Activated CD4-positive, alpha-beta memory T cell treated with anti-CD3 and anti-CD28 coated beads for 36 hours (primary cell): Measurements from ENCODE around the gene CFAP58. TPM values are rescaled to one million over a fixed set of nuclear protein-coding genes. Genes with fewer than 3 reads are reported as not detected.

Source experiments
- CTCF ChIA-PET: fragments of 350-600 bp; sonication (Branson Sonifier 250); formaldehyde crosslinking; loops from one replicate; lab custom pipeline; 2021; ENCODE audit warnings: antibody characterized with exemption, inconsistent platforms; lab: Charles Lee
- POLR2A ChIA-PET: fragments of 350-600 bp; sonication (Branson Sonifier 250); formaldehyde crosslinking; loops from one replicate; lab custom pipeline; 2021; ENCODE audit warnings: antibody characterized with exemption; lab: Charles Lee
- DNase-seq: peaks from one replicate; pipeline ENCODE4 v3.0.0-alpha.2; 2020
- H3K27ac Mint-ChIP-seq: one replicate; pipeline ENCODE4 v1.8.0; 2021; ENCODE audit warnings: mixed read lengths
- H3K27me3 Mint-ChIP-seq: one replicate; pipeline ENCODE4 v1.8.0; 2021; ENCODE audit warnings: mixed read lengths
- H3K36me3 Mint-ChIP-seq: one replicate; pipeline ENCODE4 v1.8.0; 2021; ENCODE audit warnings: mixed read lengths
- H3K4me1 Mint-ChIP-seq: one replicate; pipeline ENCODE4 v1.8.0; 2021; ENCODE audit warnings: low read depth, mixed read lengths
- H3K4me3 Mint-ChIP-seq: one replicate; pipeline ENCODE4 v1.8.0; 2021; ENCODE audit warnings: mild to moderate bottlenecking, mixed read lengths
- H3K9me3 Mint-ChIP-seq: one replicate; pipeline ENCODE4 v1.8.0; 2021; ENCODE audit warnings: mixed read lengths
- intact Hi-C: fragments of 100-400 bp; cut with micrococcal nuclease; formaldehyde crosslinking; loops from one replicate; pipeline ENCODE4 v1.15.1; 2023
- total RNA-seq, 2 experiments: library from RNA; stranded (reverse); gene quantifications; one replicate each; pipeline ENCODE4 v1.2.3, GENCODE V29; 2021

Gene CFAP58
- total RNA-seq, 2 experiments from 2014 or later = 0.31 to 0.88 TPM

GRCh38 chr10:104323760-104324201 lies 29.9 kb upstream of the CFAP58 start:
- intact Hi-C loops = loop anchor here (2.0 kb wide), 1 partner anchor 15 kb away; the partner anchor contains the start of gene ITPRIP
- H3K9me3 Mint-ChIP-seq = no peaks in the 10 kb centered on the region
- peaks cover 93% of the 10 kb centered on the region for H3K4me1 Mint-ChIP-seq
- DNase-seq = no peak
- peak overlapping the region; percentile 4 for H3K4me3 Mint-ChIP-seq
- CTCF ChIA-PET = interaction anchor here (1.2 to 4.0 kb wide), 2 partner anchors 15 to 18 kb away, joined by 3 to 39 read pairs; partner anchors contain the start of gene ITPRIP
- H3K27me3 Mint-ChIP-seq = no peaks in the 10 kb centered on the region
- H3K27ac Mint-ChIP-seq = peak overlapping the region; percentile 67
- POLR2A ChIA-PET = interaction anchor here (0.8 kb wide), 1 partner anchor 15 kb away, joined by 3 read pairs; the partner anchor contains the start of gene ITPRIP
- H3K36me3 Mint-ChIP-seq = peaks cover 13% of the 10 kb centered on the region

GRCh38 chr10:104324221-104324686 lies 29.4 kb upstream of the CFAP58 start:
- CTCF ChIA-PET = interaction anchor here (0.7 to 4.0 kb wide), 4 partner anchors 14 to 27 kb away, joined by 3 to 39 read pairs (median 3); partner anchors contain the start of gene ITPRIP
- peak overlapping the region; percentile 4 for H3K4me3 Mint-ChIP-seq
- POLR2A ChIA-PET = interaction anchor here (0.8 kb wide), 1 partner anchor 14 kb away, joined by 3 read pairs; the partner anchor contains the start of gene ITPRIP
- peaks cover 13% of the 10 kb centered on the region for H3K36me3 Mint-ChIP-seq
- peak; percentile 28 for DNase-seq
- peaks cover 94% of the 10 kb centered on the region for H3K4me1 Mint-ChIP-seq
- intact Hi-C loops = loop anchor here (2.0 kb wide), 1 partner anchor 15 kb away; the partner anchor contains the start of gene ITPRIP
- peak overlapping the region; percentile 67 for H3K27ac Mint-ChIP-seq
- H3K9me3 Mint-ChIP-seq = no peaks in the 10 kb centered on the region
- H3K27me3 Mint-ChIP-seq = no peaks in the 10 kb centered on the region

- no peaks in the 10 kb centered on the region for H3K9me3 Mint-ChIP-seq
- peaks cover 95% of the 10 kb centered on the region for H3K4me1 Mint-ChIP-seq
- POLR2A ChIA-PET = interaction anchor here (0.6 kb wide), 1 partner anchor 1153 kb away, joined by 3 read pairs; no protein-coding TSS in a partner anchor
- no peak for DNase-seq
- H3K4me3 Mint-ChIP-seq = no peak overlapping the region
- CTCF ChIA-PET = interaction anchor here (0.7 to 0.8 kb wide), 2 partner anchors 19 to 26 kb away, joined by 3 read pairs; no protein-coding TSS in a partner anchor
- H3K27me3 Mint-ChIP-seq = no peaks in the 10 kb centered on the region
- H3K27ac Mint-ChIP-seq = peak overlapping the region; percentile 62
- H3K36me3 Mint-ChIP-seq = peaks cover 10% of the 10 kb centered on the region
- intact Hi-C loops = loop anchor here (2.0 kb wide), 1 partner anchor 14 kb away; the partner anchor contains the start of gene ITPRIP
Observed at GRCh38 chr10:104324931-104325330, 28.7 kb upstream of the CFAP58 start.

- Mint-ChIP-seq H3K27ac (peak overlapping the region; percentile 76), H3K9me3 (no peaks in the 10 kb centered on the region), H3K4me1 (peaks cover 97% of the 10 kb centered on the region), H3K36me3 (peaks cover 10% of the 10 kb centered on the region), H3K27me3 (no peaks in the 10 kb centered on the region), H3K4me3 (peak overlapping the region; percentile 25)
- POLR2A ChIA-PET = interaction anchor here (0.6 kb wide), 1 partner anchor 1152 kb away, joined by 3 read pairs; no protein-coding TSS in a partner anchor
- DNase-seq = no peak
- intact Hi-C loops = loop anchor here (2.0 kb wide), 1 partner anchor 13 kb away; the partner anchor contains the start of gene ITPRIP
- CTCF ChIA-PET = interaction anchor here (2.1 kb wide), 1 partner anchor 33 kb away, joined by 6 read pairs; no protein-coding TSS in a partner anchor
Observed at GRCh38 chr10:104325436-104326435, 27.9 kb upstream of the CFAP58 start.

- intact Hi-C loops = no loop called here
- Mint-ChIP-seq H3K27me3 (no peaks in the 10 kb centered on the region), H3K36me3 (peaks cover 10% of the 10 kb centered on the region), H3K4me3 (no peak overlapping the region), H3K4me1 (peaks cover 98% of the 10 kb centered on the region), H3K27ac (peak overlapping the region; percentile 40), H3K9me3 (no peaks in the 10 kb centered on the region)
- no peak for DNase-seq
- ChIA-PET CTCF (interaction anchor here (1.1 to 4.7 kb wide), 4 partner anchors 21 to 52 kb away, joined by 3 to 23 read pairs (median 6); no protein-coding TSS in a partner anchor), POLR2A (interaction anchor here (1.0 to 1.4 kb wide), 2 partner anchors 9 to 11 kb away, joined by 3 to 4 read pairs; partner anchors contain the start of gene ITPRIP)
Observed at GRCh38 chr10:104326991-104327610, 26.5 kb upstream of the CFAP58 start.

GRCh38 chr10:104327745-104328645 lies 25.6 kb upstream of the CFAP58 start:
- Mint-ChIP-seq H3K36me3 (peaks cover 10% of the 10 kb centered on the region), H3K4me1 (peaks cover 96% of the 10 kb centered on the region), H3K9me3 (no peaks in the 10 kb centered on the region), H3K27me3 (no peaks in the 10 kb centered on the region), H3K4me3 (peak overlapping the region; percentile 60), H3K27ac (peak overlapping the region; percentile 91)
- ChIA-PET POLR2A (interaction anchor here (1.0 to 2.3 kb wide), 3 partner anchors 8 to 11 kb away, joined by 3 to 22 read pairs (median 4); partner anchors contain the start of gene ITPRIP), CTCF (interaction anchor here (1.1 to 4.7 kb wide), 5 partner anchors 22 to 53 kb away, joined by 3 to 24 read pairs (median 6); no protein-coding TSS in a partner anchor)
- DNase-seq = peak; percentile 37
- intact Hi-C loops = loop anchor here (2.0 kb wide), 1 partner anchor 207 kb away; no protein-coding TSS in a partner anchor

GRCh38 chr10:104328646-104328895 lies 25.1 kb upstream of the CFAP58 start:
- DNase-seq = no peak
- no peaks in the 10 kb centered on the region for H3K9me3 Mint-ChIP-seq
- POLR2A ChIA-PET = interaction anchor here (2.3 kb wide), 1 partner anchor 10 kb away, joined by 22 read pairs; the partner anchor contains the start of gene ITPRIP
- H3K4me3 Mint-ChIP-seq = peak overlapping the region; percentile 60
- H3K36me3 Mint-ChIP-seq = peaks cover 10% of the 10 kb centered on the region
- peak overlapping the region; percentile 91 for H3K27ac Mint-ChIP-seq
- CTCF ChIA-PET = interaction anchor here (1.0 to 4.7 kb wide), 5 partner anchors 10 to 39 kb away, joined by 3 to 24 read pairs (median 10); partner anchors contain the start of gene ITPRIP
- H3K27me3 Mint-ChIP-seq = no peaks in the 10 kb centered on the region
- peaks cover 96% of the 10 kb centered on the region for H3K4me1 Mint-ChIP-seq
- intact Hi-C loops = loop anchor here (2.0 kb wide), 1 partner anchor 208 kb away; no protein-coding TSS in a partner anchor

- DNase-seq = peak; percentile 92
- Mint-ChIP-seq H3K4me3 (peak overlapping the region; percentile 60), H3K36me3 (peaks cover 7% of the 10 kb centered on the region), H3K4me1 (peaks cover 96% of the 10 kb centered on the region), H3K27me3 (no peaks in the 10 kb centered on the region), H3K27ac (peak overlapping the region; percentile 91), H3K9me3 (no peaks in the 10 kb centered on the region)
- ChIA-PET CTCF (interaction anchor here (0.7 to 4.7 kb wide), 9 partner anchors 9 to 55 kb away, joined by 3 to 24 read pairs (median 6); partner anchors contain the start of genes CFAP58 and ITPRIP), POLR2A (interaction anchor here (1.3 to 2.3 kb wide), 3 partner anchors 10 to 37 kb away, joined by 3 to 22 read pairs (median 3); partner anchors contain the start of gene ITPRIP)
- intact Hi-C loops = loop anchor here (1.0 to 2.0 kb wide), 5 partner anchors 9 to 208 kb away; partner anchors contain the start of genes GSTO2 and ITPRIP
Observed at GRCh38 chr10:104328896-104329710, 24.5 kb upstream of the CFAP58 start.

GRCh38 chr10:104329735-104330134 lies 23.9 kb upstream of the CFAP58 start:
- intact Hi-C loops = loop anchor here (1.0 to 2.0 kb wide), 5 partner anchors 9 to 209 kb away; partner anchors contain the start of genes GSTO2 and ITPRIP
- H3K27me3 Mint-ChIP-seq = no peaks in the 10 kb centered on the region
- ChIA-PET POLR2A (interaction anchor here (1.0 to 2.3 kb wide), 4 partner anchors 9 to 61 kb away, joined by 3 to 22 read pairs (median 3); partner anchors contain the start of genes GSTO2 and ITPRIP), CTCF (interaction anchor here (0.7 to 4.7 kb wide), 8 partner anchors 9 to 55 kb away, joined by 3 to 24 read pairs (median 6); partner anchors contain the start of genes CFAP58 and ITPRIP)
- no peak for DNase-seq
- H3K27ac Mint-ChIP-seq = peak overlapping the region; percentile 91
- H3K9me3 Mint-ChIP-seq = no peaks in the 10 kb centered on the region
- peaks cover 7% of the 10 kb centered on the region for H3K36me3 Mint-ChIP-seq
- H3K4me1 Mint-ChIP-seq = peaks cover 95% of the 10 kb centered on the region
- H3K4me3 Mint-ChIP-seq = peak overlapping the region; percentile 60
